ENCODE measurements around the gene HLCS.

Gene HLCS

DNA sequence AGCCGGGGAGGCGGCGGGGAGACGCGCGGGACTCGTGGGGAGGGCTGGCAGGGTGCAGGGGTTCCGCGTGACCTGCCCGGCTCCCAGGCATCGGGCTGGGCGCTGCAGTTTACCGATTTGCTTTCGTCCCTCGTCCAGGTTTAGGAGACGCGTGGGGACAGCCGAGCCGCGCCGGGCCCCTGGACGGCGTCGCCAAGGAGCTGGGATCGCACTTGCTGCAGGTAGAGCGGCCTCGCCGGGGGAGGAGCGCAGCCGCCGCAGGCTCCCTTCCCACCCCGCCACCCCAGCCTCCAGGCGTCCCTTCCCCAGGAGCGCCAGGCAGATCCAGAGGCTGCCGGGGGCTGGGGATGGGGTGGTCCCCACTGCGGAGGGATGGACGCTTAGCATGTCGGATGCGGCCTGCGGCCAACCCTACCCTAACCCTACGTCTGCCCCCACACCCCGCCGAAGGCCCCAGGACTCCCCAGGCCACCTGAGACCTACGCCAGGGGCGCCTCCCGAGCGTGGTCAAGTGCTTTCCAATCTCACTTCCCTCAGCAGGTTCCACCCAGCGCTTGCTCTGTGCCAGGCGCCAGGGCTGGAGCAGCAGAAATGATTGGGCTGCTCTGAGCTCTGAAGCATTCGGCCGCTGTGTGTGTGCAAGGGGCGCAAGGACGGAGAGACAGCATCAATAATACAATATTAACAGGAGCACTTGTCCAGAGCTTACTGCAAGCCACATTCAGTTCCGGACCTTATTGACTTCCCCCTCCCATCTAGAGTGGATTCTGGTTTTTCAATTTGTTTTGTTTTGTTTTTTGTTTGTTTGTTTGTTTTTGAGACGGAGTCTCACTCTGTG lies 257.2 kb downstream of the HLCS start:
- H3K4me3 ChIP-seq (ENCODE audit: low read depth, low read length) = peak overlapping the region; percentile 22; the same call in 1 of the 2 replicates
- TF ChIP-seq, protein P1, sequence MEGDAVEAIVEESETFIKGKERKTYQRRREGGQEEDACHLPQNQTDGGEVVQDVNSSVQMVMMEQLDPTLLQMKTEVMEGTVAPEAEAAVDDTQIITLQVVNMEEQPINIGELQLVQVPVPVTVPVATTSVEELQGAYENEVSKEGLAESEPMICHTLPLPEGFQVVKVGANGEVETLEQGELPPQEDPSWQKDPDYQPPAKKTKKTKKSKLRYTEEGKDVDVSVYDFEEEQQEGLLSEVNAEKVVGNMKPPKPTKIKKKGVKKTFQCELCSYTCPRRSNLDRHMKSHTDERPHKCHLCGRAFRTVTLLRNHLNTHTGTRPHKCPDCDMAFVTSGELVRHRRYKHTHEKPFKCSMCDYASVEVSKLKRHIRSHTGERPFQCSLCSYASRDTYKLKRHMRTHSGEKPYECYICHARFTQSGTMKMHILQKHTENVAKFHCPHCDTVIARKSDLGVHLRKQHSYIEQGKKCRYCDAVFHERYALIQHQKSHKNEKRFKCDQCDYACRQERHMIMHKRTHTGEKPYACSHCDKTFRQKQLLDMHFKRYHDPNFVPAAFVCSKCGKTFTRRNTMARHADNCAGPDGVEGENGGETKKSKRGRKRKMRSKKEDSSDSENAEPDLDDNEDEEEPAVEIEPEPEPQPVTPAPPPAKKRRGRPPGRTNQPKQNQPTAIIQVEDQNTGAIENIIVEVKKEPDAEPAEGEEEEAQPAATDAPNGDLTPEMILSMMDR (IDR thresholded peaks at IDR 0.05; ENCODE audit: low read depth, low read length) = no peak

DNA sequence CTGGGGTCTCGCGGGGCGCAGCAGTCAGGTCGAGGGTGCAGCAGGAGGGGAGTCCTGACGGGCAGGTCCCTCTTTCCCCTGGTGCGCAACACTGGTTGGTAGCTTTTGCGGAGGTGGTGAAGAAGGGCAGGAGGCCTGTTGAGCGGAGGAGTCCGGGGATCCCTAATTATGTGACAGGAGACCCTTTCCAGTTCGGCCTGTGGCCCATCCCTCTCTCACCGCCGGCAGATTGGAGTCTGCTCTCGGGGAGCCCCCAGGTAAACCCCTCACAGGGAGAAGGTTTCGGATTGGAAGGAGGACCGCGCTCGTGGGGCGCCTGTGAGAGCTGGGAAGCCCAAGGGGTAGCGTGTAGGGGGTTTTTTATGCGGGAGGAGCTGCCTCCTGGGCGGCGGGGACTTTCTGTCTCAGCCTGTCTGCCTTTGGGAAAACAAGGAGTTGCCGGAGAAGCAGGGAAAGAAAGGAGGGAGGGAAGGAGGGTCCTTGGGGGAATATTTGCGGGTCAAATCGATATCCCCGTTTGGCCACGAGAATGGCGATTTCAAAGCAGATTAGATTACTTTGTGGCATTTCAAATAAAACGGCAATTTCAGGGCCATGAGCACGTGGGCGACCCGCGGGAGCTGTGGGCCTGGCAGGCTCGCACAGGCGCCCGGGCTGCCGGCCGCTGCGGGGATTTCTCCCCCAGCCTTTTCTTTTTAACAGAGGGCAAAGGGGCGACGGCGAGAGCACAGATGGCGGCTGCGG lies 258.0 kb downstream of the HLCS start:
- peak overlapping the region; percentile 22; the same call in 1 of the 2 replicates for H3K4me3 ChIP-seq (ENCODE audit: low read depth, low read length)

DNA sequence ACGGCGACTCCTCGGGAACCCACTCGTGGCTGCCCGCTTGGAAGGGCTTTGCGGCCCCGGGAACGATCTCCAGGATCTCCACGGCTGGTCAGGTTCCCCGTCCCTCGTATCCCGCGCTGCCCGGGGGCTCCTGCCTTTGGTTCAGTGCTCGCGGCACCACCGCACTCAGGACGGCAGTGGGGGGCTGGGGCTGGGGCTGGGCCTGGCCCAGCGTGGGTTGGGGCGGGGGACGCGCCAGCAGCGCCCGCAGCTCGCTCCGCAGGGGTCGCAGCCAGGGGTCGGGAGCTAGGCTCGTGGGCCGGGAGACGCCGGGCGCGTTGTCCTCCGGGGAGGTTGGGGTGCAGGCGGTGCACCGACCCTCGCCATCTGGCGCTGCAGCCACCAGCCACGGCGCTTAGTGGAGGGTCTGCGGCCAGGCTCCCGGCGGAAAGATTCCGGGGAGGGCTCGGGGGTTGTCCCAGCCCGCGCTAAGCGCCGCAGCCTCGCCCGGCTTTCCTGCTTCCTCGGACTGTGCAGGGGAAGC lies 258.6 kb downstream of the HLCS start:
- TF ChIP-seq, protein P1 (IDR thresholded peaks at IDR 0.05; ENCODE audit: low read depth, low read length) = no peak
- peak overlapping the region; percentile 8; the same call in 1 of the 2 replicates for H3K4me3 ChIP-seq (ENCODE audit: low read depth, low read length)

More for the DNA sequence above, 258.0 kb downstream of the HLCS start:
- TF ChIP-seq, protein P1 (IDR thresholded peaks at IDR 0.05; ENCODE audit: low read depth, low read length) = no peak

DNA sequence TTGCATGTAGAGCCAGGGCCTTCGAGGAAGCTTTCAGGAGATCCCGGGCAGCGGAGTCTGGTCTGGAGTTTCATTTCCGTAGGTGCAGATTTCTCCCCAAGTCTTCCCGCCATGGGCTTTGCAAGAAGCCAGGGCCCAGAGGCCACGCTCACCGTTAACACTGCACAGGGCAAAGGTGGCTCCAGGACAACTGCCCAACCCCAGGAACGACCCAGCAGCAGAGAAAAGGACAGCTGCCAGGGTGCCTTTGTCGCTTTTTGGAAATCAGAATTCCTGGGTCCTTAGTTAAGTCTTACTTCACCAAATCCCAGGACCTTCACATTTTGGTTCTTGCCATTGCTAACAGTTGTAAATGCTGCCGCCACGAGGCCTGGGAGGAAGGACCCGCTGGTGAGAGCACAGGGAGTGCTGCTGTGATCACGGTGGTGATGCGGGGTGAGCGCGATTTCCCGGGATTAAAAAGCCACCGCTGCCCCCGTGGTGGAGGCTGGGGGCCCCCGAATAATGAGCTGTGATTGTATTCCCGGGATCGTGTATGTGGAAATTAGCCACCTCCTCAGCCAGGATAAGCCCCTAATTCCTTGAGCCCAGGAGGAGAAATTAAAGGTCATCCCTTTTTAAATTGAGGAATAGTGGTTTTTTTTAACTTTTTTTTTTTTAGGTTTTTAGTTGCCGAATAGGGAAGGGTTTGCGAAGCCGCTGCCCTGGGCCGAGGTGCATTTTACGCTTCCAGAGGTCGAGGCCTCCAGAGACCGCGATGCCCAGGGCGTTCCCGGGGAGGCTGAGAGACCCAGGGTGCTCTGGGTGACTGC lies 259.3 kb downstream of the HLCS start:
- no peak overlapping the region for H3K4me3 ChIP-seq (ENCODE audit: low read depth, low read length)
- TF ChIP-seq, protein P1 (IDR thresholded peaks at IDR 0.05; ENCODE audit: low read depth, low read length) = peak; percentile 17; the same call in 1 of the 2 replicates

DNA sequence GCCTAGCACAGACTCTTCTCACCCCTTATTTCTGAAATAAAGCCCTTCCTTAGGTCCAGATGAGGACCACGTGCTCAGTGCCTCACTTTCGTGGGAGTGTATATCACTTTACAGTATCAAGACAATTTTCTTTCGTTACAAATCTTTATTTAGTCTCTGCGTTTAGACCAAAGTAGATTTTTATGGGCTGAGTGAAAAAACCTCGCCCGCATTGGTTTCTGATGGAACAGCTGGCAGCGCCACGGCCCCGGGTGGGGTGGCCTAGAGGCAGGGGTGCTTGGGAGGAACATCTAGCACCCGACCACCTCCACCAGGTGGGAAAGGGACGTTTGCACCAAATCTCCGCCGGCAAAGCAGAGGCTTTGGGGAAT lies 260.0 kb downstream of the HLCS start:
- H3K4me3 ChIP-seq (ENCODE audit: low read depth, low read length) = no peak overlapping the region
- TF ChIP-seq, protein P1 (IDR thresholded peaks at IDR 0.05; ENCODE audit: low read depth, low read length) = no peak

DNA sequence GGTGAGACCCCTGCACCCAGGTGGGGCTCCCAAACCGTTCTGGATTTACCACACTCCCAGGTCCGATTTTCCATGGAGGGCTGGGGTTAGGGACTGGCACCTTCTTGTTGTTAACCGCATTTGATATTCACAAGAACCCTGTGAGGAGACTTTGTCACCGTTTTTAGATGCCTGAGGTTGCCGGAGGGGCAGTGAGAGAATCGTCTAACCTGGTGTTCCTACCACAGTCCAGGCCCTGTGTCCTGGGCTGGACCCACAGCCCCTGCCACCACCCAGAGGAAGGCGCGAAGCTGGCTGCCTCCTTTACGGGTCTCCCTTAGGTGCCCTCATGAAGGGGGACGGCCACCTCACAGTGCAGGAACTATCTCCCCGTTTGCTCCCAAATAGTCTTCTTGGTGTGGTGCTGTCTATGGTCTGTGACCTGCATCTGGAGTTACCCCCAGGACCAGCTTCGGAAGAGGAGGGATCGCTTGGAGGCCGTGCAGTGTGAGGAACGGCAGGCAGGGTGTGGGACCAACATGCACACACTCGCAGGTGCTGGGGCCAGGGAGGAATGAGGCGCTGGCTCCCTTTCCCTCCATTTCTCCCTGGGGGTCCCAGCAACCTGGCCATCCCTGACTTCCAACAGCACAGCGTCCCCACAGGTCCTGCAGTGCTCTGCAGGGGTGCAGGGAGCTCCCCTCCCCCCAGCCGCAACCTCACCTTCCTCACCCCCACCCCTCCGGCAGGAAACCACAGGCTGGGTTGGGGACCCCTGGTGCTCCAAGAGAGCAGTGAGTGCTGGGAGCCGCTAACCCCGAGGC lies 260.6 kb downstream of the HLCS start:
- TF ChIP-seq, protein P1 (IDR thresholded peaks at IDR 0.05; ENCODE audit: low read depth, low read length) = no peak
- H3K4me3 ChIP-seq (ENCODE audit: low read depth, low read length) = no peak overlapping the region

Measured in WI38 (cell line).